Placental pericyte (primary cell): Measurements from ENCODE around the gene NECAB2. TPM values are rescaled to one million over a fixed set of nuclear protein-coding genes. Genes with fewer than 3 reads are reported as not detected.

Experiments used
- small RNA-seq: library from RNA; depleted of rRNA; stranded (forward); fragments of <200 nt; gene quantifications from one replicate; pipeline ENCODE3, GENCODE V24; 2012; ENCODE audit warnings: low replicate concordance
- total RNA-seq: library from RNA; depleted of rRNA; stranded (reverse); fragments of >200 nt; gene quantifications from 2 replicates; pipeline ENCODE4 v1.2.3, GENCODE V29; 2012

NECAB2 gene
- total RNA-seq: not detected in 2 replicates

DNA sequence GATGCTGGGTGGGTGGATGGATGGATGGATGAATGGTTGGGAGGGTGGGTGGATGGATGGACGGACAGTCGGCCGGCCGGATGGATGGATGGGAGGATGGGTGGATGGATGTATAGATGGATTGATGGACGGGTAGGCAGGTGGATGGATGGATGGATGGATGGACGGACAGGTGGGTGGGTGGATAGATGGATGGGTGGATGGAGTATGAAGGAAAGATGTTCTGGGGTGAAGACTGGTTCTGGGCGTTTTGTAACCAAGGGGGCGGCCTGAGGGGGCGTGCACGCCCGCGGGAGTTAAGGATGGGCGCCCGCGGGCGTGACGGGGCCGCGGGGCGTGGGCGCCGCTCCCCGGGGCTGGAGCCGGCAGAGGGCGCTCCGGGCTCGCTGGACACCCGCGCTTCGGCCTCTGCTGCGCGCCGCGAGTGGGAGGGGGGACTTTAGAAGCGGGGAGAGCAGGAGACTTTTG, at the start of gene NECAB2:
TSS of gene NECAB2 (plus strand) at position 407 of the 468 bp plus-strand sequence. CDS start 405 bp downstream, outside the sequence.

GRCh38 chr16:83952940-83953795, 14.9 kb upstream of the NECAB2 start, which contains the start of gene OSGIN1:
TSS of gene OSGIN1 (plus strand) at chr16:83953240. CDS start at chr16:83957672, 4,432 bp downstream.

DNA sequence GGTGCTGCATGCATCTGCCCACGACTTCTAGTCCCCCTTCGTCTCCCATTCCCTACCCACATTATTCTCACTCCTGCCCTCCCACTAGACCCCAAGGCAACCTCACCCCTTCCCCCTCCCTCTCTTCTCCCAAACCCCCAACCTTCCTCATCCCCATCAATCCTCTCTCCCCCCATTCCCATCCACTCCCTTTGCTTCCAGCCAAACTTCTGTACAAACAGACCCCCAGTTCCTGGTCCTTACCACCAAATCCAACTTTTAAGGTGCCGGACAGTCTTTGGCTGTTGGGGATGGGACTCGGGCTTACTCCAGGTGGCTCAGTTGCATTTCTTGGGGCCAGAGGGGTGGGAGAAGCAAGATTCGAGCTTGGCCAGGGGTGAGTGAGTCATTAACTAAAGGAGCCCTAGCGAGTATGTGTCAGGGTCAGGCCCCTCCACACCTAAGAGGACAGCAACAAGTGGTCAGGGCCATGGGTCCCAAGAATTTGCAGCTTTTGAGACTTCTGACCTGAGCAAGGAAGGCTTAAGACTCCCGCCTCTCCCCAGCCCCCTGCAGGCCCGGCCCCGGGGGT, 74.3 kb downstream of the NECAB2 start, which contains the start of gene SLC38A8:
TSS of gene SLC38A8 (minus strand) at position 488 of the 571 bp plus-strand sequence. CDS start 638 bp downstream, outside the sequence.

Small RNAs within 50 kb of the gene (small RNA-seq; reads per million reads assigned to genes)
- gene RNA5SP432: 0.26 reads per million

Other genes starting within 250 kb of the NECAB2 start
- 16.0 and 16.2 TPM in 2 replicates for gene HSBP1, start 160.3 kb upstream of the NECAB2 start, total RNA-seq
- gene MLYCD, start 69.1 kb upstream of the NECAB2 start, total RNA-seq: 2.4 and 3.7 TPM in 2 replicates
- 5.9 TPM in 2 replicates for gene OSGIN1, start 15.0 kb upstream of the NECAB2 start, total RNA-seq
- gene SLC38A8, start 74.6 kb downstream of the NECAB2 start, total RNA-seq: not detected in 2 replicates
- gene MBTPS1, start 148.7 kb downstream of the NECAB2 start, total RNA-seq: 116 and 121 TPM in 2 replicates
- 15.7 and 15.8 TPM in 2 replicates for gene HSDL1, start 176.9 kb downstream of the NECAB2 start, total RNA-seq
- gene DNAAF1, start 177.1 kb downstream of the NECAB2 start, total RNA-seq: not detected in 2 replicates
- gene TAF1C, start 218.8 kb downstream of the NECAB2 start, total RNA-seq: 28.2 and 33.5 TPM in 2 replicates
- not detected in 2 replicates for gene ADAD2, start 222.9 kb downstream of the NECAB2 start, total RNA-seq